Activated CD4-positive, alpha-beta memory T cell treated with anti-CD3 and anti-CD28 coated beads for 36 hours (primary cell): ENCODE results near the gene CRACR2A. TPM values are rescaled to one million over a fixed set of nuclear protein-coding genes. Genes with fewer than 3 reads are reported as not detected.

Source experiments
- CTCF ChIA-PET: fragments of 350-600 bp; sonication (Branson Sonifier 250); formaldehyde crosslinking; loops from one replicate; lab custom pipeline; 2021; ENCODE audit warnings: antibody characterized with exemption, inconsistent platforms; lab: Charles Lee
- POLR2A ChIA-PET: fragments of 350-600 bp; sonication (Branson Sonifier 250); formaldehyde crosslinking; loops from one replicate; lab custom pipeline; 2021; ENCODE audit warnings: antibody characterized with exemption; lab: Charles Lee
- DNase-seq: peaks from one replicate; pipeline ENCODE4 v3.0.0-alpha.2; 2020
- H3K27ac Mint-ChIP-seq: one replicate; pipeline ENCODE4 v1.8.0; 2021; ENCODE audit warnings: mixed read lengths
- H3K27me3 Mint-ChIP-seq: one replicate; pipeline ENCODE4 v1.8.0; 2021; ENCODE audit warnings: mixed read lengths
- H3K36me3 Mint-ChIP-seq: one replicate; pipeline ENCODE4 v1.8.0; 2021; ENCODE audit warnings: mixed read lengths
- H3K4me1 Mint-ChIP-seq: one replicate; pipeline ENCODE4 v1.8.0; 2021; ENCODE audit warnings: low read depth, mixed read lengths
- H3K4me3 Mint-ChIP-seq: one replicate; pipeline ENCODE4 v1.8.0; 2021; ENCODE audit warnings: mild to moderate bottlenecking, mixed read lengths
- H3K9me3 Mint-ChIP-seq: one replicate; pipeline ENCODE4 v1.8.0; 2021; ENCODE audit warnings: mixed read lengths
- intact Hi-C: fragments of 100-400 bp; cut with micrococcal nuclease; formaldehyde crosslinking; loops from one replicate; pipeline ENCODE4 v1.15.1; 2023
- total RNA-seq, 2 experiments: library from RNA; stranded (reverse); gene quantifications; one replicate each; pipeline ENCODE4 v1.2.3, GENCODE V29; 2021

The CRACR2A gene
- total RNA-seq, 2 experiments from 2014 or later, result 15.8 to 19.1 TPM

DNA sequence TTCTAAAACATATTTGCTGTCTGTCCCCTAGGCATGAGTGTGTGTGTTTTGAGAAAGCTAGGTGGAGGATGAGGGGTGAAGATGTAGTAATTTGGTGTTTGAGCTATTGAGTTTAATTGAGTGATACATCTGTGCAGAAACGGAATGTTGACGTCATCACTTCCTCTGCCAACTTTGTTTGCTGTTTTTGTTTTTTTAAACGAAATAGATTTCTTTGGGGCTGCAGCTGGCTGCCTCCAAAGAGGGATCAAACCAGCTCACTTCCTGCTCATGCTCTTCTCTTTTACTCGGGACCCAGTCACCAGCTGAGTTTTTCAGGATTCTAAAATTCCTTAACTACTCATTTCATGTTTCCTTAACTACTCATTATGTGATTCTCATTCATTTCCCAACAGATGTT lies 19.5 kb upstream of the CRACR2A start:
- ChIA-PET POLR2A (no interaction called here), CTCF (interaction anchor here (2.7 kb wide), 1 partner anchor 472 kb away, joined by 18 read pairs; no protein-coding TSS in a partner anchor)
- Mint-ChIP-seq H3K4me1 (peaks cover 10% of the 10 kb centered on the region), H3K4me3 (no peak overlapping the region), H3K27me3 (no peaks in the 10 kb centered on the region), H3K27ac (no peak overlapping the region), H3K36me3 (no peaks in the 10 kb centered on the region), H3K9me3 (no peaks in the 10 kb centered on the region)
- intact Hi-C loops, result loop anchor here (2.0 kb wide), 1 partner anchor 114 kb away; no protein-coding TSS in a partner anchor
- DNase-seq, result no peak

DNA sequence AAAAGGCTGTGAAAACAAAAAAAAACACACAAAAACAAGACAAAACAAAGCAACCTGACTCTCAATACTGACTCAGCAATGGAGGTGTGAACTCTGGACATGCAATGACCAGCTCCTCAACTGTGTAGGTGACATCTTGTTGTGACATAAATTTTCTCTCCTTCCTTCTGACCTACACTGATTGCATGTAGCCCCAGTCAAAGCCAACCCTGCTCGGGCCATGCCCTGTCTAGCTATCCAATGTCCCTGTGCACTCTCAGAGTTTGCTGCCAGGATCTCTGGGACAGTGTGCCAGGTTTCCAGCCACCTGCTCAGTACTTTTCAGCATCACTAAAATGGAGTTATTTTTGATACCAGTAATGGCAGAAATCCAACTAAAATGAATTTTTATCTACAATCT lies 18.9 kb upstream of the CRACR2A start:
- CTCF ChIA-PET, result interaction anchor here (0.6 to 2.7 kb wide), 3 partner anchors 116 to 473 kb away, joined by 4 to 18 read pairs (median 5); no protein-coding TSS in a partner anchor
- Mint-ChIP-seq H3K9me3 (no peaks in the 10 kb centered on the region), H3K4me3 (no peak overlapping the region), H3K27ac (no peak overlapping the region), H3K4me1 (peaks cover 10% of the 10 kb centered on the region), H3K27me3 (no peaks in the 10 kb centered on the region), H3K36me3 (no peaks in the 10 kb centered on the region)
- POLR2A ChIA-PET, result no interaction called here
- DNase-seq, result no peak
- intact Hi-C loops, result loop anchor here (2.0 kb wide), 1 partner anchor 113 kb away; no protein-coding TSS in a partner anchor

GRCh38 chr12:3770891-3771290 lies 18.0 kb upstream of the CRACR2A start:
- no peaks in the 10 kb centered on the region for H3K36me3 Mint-ChIP-seq
- H3K27ac Mint-ChIP-seq, result no peak overlapping the region
- DNase-seq, result no peak
- H3K9me3 Mint-ChIP-seq, result no peaks in the 10 kb centered on the region
- H3K27me3 Mint-ChIP-seq, result no peaks in the 10 kb centered on the region
- no peak overlapping the region for H3K4me3 Mint-ChIP-seq
- intact Hi-C loops, result no loop called here
- peaks cover 10% of the 10 kb centered on the region for H3K4me1 Mint-ChIP-seq
- ChIA-PET POLR2A (no interaction called here), CTCF (interaction anchor here (0.9 to 2.7 kb wide), 2 partner anchors 471 to 472 kb away, joined by 5 to 18 read pairs; no protein-coding TSS in a partner anchor)

DNA sequence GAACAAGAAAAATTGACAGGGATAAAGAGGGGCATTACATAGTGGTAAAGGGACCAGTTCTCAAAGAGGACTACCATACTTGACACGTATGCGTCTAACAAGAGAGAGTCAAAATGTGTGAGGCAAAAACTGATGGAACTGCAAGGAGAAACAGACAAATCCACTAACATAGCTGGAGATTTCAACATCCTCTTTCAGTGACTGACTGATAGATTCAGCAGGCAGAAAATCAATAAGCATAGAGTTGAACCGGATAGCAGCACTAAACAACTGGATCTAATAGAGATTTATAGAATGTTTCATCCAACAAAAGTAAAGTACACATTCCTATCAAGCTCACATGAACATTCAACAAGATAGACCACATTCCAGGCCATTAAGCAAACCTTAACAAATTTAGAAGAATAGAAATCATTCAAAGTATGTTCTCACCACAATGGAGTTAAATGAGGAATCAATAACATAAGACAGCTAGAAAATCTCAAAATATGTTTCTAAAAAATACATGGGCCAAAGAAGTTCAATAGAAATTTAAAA lies 16.1 kb upstream of the CRACR2A start:
- intact Hi-C loops, result no loop called here
- H3K4me3 Mint-ChIP-seq, result no peak overlapping the region
- no peaks in the 10 kb centered on the region for H3K9me3 Mint-ChIP-seq
- H3K27ac Mint-ChIP-seq, result no peak overlapping the region
- ChIA-PET POLR2A (no interaction called here), CTCF (interaction anchor here (0.8 to 1.3 kb wide), 2 partner anchors 8 to 35 kb away, joined by 3 to 4 read pairs; no protein-coding TSS in a partner anchor)
- H3K36me3 Mint-ChIP-seq, result no peaks in the 10 kb centered on the region
- no peaks in the 10 kb centered on the region for H3K27me3 Mint-ChIP-seq
- H3K4me1 Mint-ChIP-seq, result peaks cover 11% of the 10 kb centered on the region
- DNase-seq, result no peak

DNA sequence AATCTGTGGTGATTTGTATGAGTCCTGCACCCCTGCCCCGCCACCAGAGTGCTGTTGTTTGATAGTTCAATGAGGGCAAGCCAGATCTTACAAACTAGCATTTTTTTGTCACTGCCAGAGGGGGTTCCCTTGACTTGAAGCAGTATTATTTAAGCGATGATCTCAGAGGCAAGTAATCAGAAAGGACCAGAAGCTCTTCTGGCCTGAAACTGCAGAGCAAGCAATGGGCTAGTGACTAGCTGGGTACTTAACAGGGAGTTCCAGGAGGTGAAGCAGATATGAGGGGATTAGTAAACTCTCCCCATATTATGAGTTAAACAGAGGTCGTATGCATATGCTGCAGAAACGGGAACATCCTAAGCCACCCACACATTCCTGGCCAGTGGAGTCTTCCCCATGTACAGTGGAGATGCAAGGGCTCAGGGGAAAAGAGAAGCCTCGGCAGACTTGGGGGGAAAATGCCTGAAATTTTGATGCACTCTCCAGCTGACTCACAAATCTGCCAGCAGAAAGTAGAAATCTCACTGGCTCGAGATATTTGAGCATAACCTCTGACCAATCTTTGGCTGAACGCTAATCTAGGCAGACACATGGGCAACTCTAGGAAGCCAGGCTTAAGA lies 8.3 kb upstream of the CRACR2A start:
- peaks cover 7% of the 10 kb centered on the region for H3K4me1 Mint-ChIP-seq
- H3K36me3 Mint-ChIP-seq, result peaks cover 2% of the 10 kb centered on the region
- no peaks in the 10 kb centered on the region for H3K27me3 Mint-ChIP-seq
- CTCF ChIA-PET, result no interaction called here
- H3K9me3 Mint-ChIP-seq, result no peaks in the 10 kb centered on the region
- intact Hi-C loops, result no loop called here
- no peak overlapping the region for H3K4me3 Mint-ChIP-seq
- POLR2A ChIA-PET, result no interaction called here
- no peak overlapping the region for H3K27ac Mint-ChIP-seq
- DNase-seq, result no peak

DNA sequence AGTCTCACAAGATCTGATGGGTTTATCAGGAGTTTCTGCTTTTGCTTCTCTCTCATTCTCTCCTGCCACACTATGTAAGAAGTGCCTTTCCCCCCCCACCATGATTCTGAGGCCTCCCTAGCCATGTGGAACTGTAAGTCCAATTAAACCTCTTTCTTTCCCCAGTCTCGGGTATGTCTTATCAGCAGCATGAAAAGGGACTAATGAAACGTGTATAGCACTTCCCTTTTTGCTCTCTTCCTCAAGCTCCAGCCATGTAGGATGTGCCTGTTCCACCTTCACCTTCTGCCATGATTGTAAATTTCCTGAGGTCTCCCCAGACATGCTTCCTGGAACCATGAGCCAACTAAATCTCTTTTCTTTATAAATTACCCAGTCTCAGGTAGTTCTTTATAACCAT lies 7.0 kb upstream of the CRACR2A start:
- intact Hi-C loops, result loop anchor here (10.0 kb wide), 1 partner anchor 885 kb away; the partner anchor contains the start of genes FOXM1 and RHNO1
- H3K27ac Mint-ChIP-seq, result no peak overlapping the region
- peaks cover 10% of the 10 kb centered on the region for H3K4me1 Mint-ChIP-seq
- H3K9me3 Mint-ChIP-seq, result no peaks in the 10 kb centered on the region
- ChIA-PET POLR2A (no interaction called here), CTCF (no interaction called here)
- peaks cover 2% of the 10 kb centered on the region for H3K36me3 Mint-ChIP-seq
- no peaks in the 10 kb centered on the region for H3K27me3 Mint-ChIP-seq
- H3K4me3 Mint-ChIP-seq, result no peak overlapping the region
- no peak for DNase-seq

GRCh38 chr12:3757261-3757660 lies 4.4 kb upstream of the CRACR2A start:
- intact Hi-C loops, result loop anchor here (10.0 kb wide), 1 partner anchor 882 kb away; the partner anchor contains the start of genes FOXM1 and RHNO1
- Mint-ChIP-seq H3K36me3 (peaks cover 5% of the 10 kb centered on the region), H3K4me1 (peaks cover 18% of the 10 kb centered on the region), H3K9me3 (no peaks in the 10 kb centered on the region), H3K4me3 (no peak overlapping the region), H3K27ac (no peak overlapping the region), H3K27me3 (no peaks in the 10 kb centered on the region)
- ChIA-PET CTCF (interaction anchor here (1.0 to 1.3 kb wide), 2 partner anchors 20 to 47 kb away, joined by 3 to 5 read pairs; no protein-coding TSS in a partner anchor), POLR2A (no interaction called here)
- DNase-seq, result no peak

- no peaks in the 10 kb centered on the region for H3K9me3 Mint-ChIP-seq
- H3K4me1 Mint-ChIP-seq, result peaks cover 29% of the 10 kb centered on the region
- DNase-seq, result no peak
- ChIA-PET CTCF (no interaction called here), POLR2A (interaction anchor here (0.5 kb wide), 1 partner anchor 408 kb away, joined by 3 read pairs; no protein-coding TSS in a partner anchor)
- no peak overlapping the region for H3K4me3 Mint-ChIP-seq
- peaks cover 5% of the 10 kb centered on the region for H3K36me3 Mint-ChIP-seq
- intact Hi-C loops, result loop anchor here (10.0 kb wide), 1 partner anchor 881 kb away; the partner anchor contains the start of genes FOXM1 and RHNO1
- H3K27me3 Mint-ChIP-seq, result no peaks in the 10 kb centered on the region
- H3K27ac Mint-ChIP-seq, result no peak overlapping the region
Measured at GRCh38 chr12:3755898-3756297, 3.0 kb upstream of the CRACR2A start.

- H3K27me3 Mint-ChIP-seq, result no peaks in the 10 kb centered on the region
- DNase-seq, result peak; percentile 14
- H3K4me1 Mint-ChIP-seq, result peaks cover 45% of the 10 kb centered on the region
- H3K27ac Mint-ChIP-seq, result peak overlapping the region; percentile 93
- peak overlapping the region; percentile 89 for H3K4me3 Mint-ChIP-seq
- POLR2A ChIA-PET, result interaction anchor here (1.3 kb wide), 1 partner anchor 10 kb away, joined by 5 read pairs; no protein-coding TSS in a partner anchor
- CTCF ChIA-PET, result interaction anchor here (0.7 to 1.8 kb wide), 9 partner anchors 10 to 454 kb away, joined by 3 to 9 read pairs (median 4); no protein-coding TSS in a partner anchor
- H3K9me3 Mint-ChIP-seq, result no peaks in the 10 kb centered on the region
- H3K36me3 Mint-ChIP-seq, result peaks cover 9% of the 10 kb centered on the region
- intact Hi-C loops, result loop anchor here (2.0 to 10.0 kb wide), 5 partner anchors 119 to 879 kb away; partner anchors contain the start of genes FOXM1, PARP11, RHNO1 and TIGAR
Measured at GRCh38 chr12:3753544-3754284, 805 bp upstream of the CRACR2A start.

DNA sequence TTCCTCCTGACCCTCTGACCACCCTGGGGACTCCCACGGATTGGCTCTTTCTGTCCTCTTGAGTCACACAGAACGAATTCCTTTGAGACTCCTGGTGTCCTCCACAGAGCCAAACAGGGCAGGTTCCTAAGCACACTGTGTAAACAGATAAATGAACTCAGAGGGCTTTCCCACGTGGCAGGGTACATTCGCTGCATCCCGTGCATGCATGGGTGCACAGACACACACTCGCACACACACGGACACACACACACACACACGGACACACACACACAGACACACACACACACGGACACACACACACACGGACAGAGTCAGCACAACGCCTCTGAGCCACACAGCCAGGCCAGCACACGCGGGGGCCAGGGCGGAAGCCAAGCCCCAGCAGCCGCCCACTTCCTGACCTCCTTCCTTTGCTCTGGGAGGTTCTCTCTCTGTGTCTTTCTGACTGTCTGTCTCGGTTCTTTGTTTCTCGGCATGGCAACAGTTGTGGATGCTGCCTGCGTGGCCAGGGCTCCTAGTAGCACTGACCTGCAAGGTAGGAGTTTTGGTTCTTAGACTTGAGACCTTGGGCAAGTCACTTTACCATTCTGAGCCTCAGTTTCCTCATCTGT lies 706 bp downstream of the CRACR2A start:
- Mint-ChIP-seq H3K27me3 (no peaks in the 10 kb centered on the region), H3K4me1 (peaks cover 57% of the 10 kb centered on the region), H3K36me3 (peaks cover 8% of the 10 kb centered on the region), H3K4me3 (peak overlapping the region; percentile 89), H3K27ac (peak overlapping the region; percentile 93), H3K9me3 (no peaks in the 10 kb centered on the region)
- POLR2A ChIA-PET, result interaction anchor here (1.3 kb wide), 1 partner anchor 8 kb away, joined by 5 read pairs; no protein-coding TSS in a partner anchor
- CTCF ChIA-PET, result interaction anchor here (0.8 to 1.8 kb wide), 8 partner anchors 8 to 452 kb away, joined by 3 to 9 read pairs (median 4); no protein-coding TSS in a partner anchor
- peak; percentile 85 for DNase-seq
- intact Hi-C loops, result loop anchor here (1.0 to 10.0 kb wide), 6 partner anchors 8 to 877 kb away; partner anchors contain the start of genes FOXM1, PARP11, RHNO1 and TIGAR
